ENCODE measurements around the gene PLA2G4E. TPM values are rescaled to one million over a fixed set of nuclear protein-coding genes. Genes with fewer than 3 reads are reported as not detected.

PLA2G4E gene
- total and polyA plus RNA-seq, 2 experiments from 2014 or later: 0.06 TPM; not detected in 1

GRCh38 chr15:41943543-41944312 lies 77.1 kb downstream of the PLA2G4E start:
- peak overlapping the region; percentile 87 for H3K27ac ChIP-seq

GRCh38 chr15:41942886-41943285 lies 78.0 kb downstream of the PLA2G4E start:
- Histone ChIP-seq H3K27ac (no peak overlapping the region), H3K36me3 (peaks cover 7% of the 10 kb centered on the region), H3K4me1 (ENCODE audit: low read depth) (peaks cover 28% of the 10 kb centered on the region), H3K4me3 (no peak overlapping the region), H3K9me3 (ENCODE audit: low read depth) (no peaks in the 10 kb centered on the region), H3K27me3 (no peaks in the 10 kb centered on the region)
- TF ChIP-seq CTCF (IDR thresholded peaks at IDR 0.05; ENCODE audit: low read depth, low read length): no peak
- no peak for DNase-seq (ENCODE audit: low read depth in 1 of 2, low spot score in 1 of 2)

More at GRCh38 chr15:41943543-41944312, 77.1 kb downstream of the PLA2G4E start:
- no peak for DNase-seq (ENCODE audit: low read depth in 1 of 2, low spot score in 1 of 2)
- Histone ChIP-seq H3K4me3 (no peak overlapping the region), H3K4me1 (ENCODE audit: low read depth) (peaks cover 20% of the 10 kb centered on the region), H3K9me3 (ENCODE audit: low read depth) (no peaks in the 10 kb centered on the region), H3K27me3 (no peaks in the 10 kb centered on the region), H3K36me3 (peaks cover 7% of the 10 kb centered on the region)
- TF ChIP-seq CTCF (IDR thresholded peaks at IDR 0.05; ENCODE audit: low read depth, low read length): no peak

GRCh38 chr15:41941644-41942415 lies 79.0 kb downstream of the PLA2G4E start:
- H3K27ac ChIP-seq: peak overlapping the region; percentile 53
- peaks cover 38% of the 10 kb centered on the region for H3K4me1 ChIP-seq (ENCODE audit: low read depth)
- DNase-seq (ENCODE audit: low read depth in 1 of 2, low spot score in 1 of 2): no peak
- H3K9me3 ChIP-seq (ENCODE audit: low read depth): no peaks in the 10 kb centered on the region
- peaks cover 7% of the 10 kb centered on the region for H3K36me3 ChIP-seq
- no peaks in the 10 kb centered on the region for H3K27me3 ChIP-seq
- no peak for TF ChIP-seq CTCF (IDR thresholded peaks at IDR 0.05; ENCODE audit: low read depth, low read length)
- no peak overlapping the region for H3K4me3 ChIP-seq

- peaks cover 7% of the 10 kb centered on the region for H3K36me3 ChIP-seq
- no peak overlapping the region for H3K4me3 ChIP-seq
- H3K9me3 ChIP-seq (ENCODE audit: low read depth): no peaks in the 10 kb centered on the region
- no peaks in the 10 kb centered on the region for H3K27me3 ChIP-seq
- peaks cover 32% of the 10 kb centered on the region for H3K4me1 ChIP-seq (ENCODE audit: low read depth)
- peak overlapping the region; percentile 38 for H3K27ac ChIP-seq
- TF ChIP-seq CTCF (IDR thresholded peaks at IDR 0.05; ENCODE audit: low read depth, low read length): no peak
- peak in 1 of 2 donors; percentile 65 for DNase-seq (ENCODE audit: low read depth in 1 of 2, low spot score in 1 of 2)
These were observed 80.4 kb downstream of the PLA2G4E start for GRCh38 chr15:41940441-41940857.

GRCh38 chr15:41939986-41940385 lies 80.9 kb downstream of the PLA2G4E start:
- Histone ChIP-seq H3K36me3 (peaks cover 7% of the 10 kb centered on the region), H3K27ac (peak overlapping the region; percentile 38), H3K9me3 (ENCODE audit: low read depth) (no peaks in the 10 kb centered on the region), H3K27me3 (no peaks in the 10 kb centered on the region), H3K4me3 (no peak overlapping the region), H3K4me1 (ENCODE audit: low read depth) (peaks cover 32% of the 10 kb centered on the region)
- DNase-seq (ENCODE audit: low read depth in 1 of 2, low spot score in 1 of 2): no peak
- TF ChIP-seq CTCF (IDR thresholded peaks at IDR 0.05; ENCODE audit: low read depth, low read length): no peak

Data from cardiac muscle cell (in vitro differentiated cells and primary cell).